Measurements from ENCODE around the gene DDX24.

DNA sequence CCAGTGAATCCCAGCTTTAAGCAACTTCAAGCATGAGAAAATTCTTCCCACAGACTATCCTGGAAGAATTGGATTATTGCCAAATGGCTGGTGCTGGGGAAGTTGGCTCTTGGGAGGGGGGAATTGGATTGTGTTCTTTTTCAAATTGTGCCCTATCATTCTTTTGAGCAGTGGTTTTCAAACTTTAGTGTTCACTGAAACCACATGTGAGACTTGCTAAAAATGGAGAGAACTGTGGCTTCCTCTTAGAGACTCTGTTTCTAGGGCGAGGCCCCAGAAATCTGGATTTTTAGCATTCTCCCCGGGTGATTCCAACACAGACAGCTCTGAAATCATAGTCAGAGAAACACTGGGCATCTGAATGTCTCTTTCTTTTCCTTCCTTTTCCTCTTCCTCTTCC is 69.2 kb downstream of the DDX24 start:
- TF ChIP-seq, protein P1, sequence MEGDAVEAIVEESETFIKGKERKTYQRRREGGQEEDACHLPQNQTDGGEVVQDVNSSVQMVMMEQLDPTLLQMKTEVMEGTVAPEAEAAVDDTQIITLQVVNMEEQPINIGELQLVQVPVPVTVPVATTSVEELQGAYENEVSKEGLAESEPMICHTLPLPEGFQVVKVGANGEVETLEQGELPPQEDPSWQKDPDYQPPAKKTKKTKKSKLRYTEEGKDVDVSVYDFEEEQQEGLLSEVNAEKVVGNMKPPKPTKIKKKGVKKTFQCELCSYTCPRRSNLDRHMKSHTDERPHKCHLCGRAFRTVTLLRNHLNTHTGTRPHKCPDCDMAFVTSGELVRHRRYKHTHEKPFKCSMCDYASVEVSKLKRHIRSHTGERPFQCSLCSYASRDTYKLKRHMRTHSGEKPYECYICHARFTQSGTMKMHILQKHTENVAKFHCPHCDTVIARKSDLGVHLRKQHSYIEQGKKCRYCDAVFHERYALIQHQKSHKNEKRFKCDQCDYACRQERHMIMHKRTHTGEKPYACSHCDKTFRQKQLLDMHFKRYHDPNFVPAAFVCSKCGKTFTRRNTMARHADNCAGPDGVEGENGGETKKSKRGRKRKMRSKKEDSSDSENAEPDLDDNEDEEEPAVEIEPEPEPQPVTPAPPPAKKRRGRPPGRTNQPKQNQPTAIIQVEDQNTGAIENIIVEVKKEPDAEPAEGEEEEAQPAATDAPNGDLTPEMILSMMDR (IDR thresholded peaks at IDR 0.05) = no peak
- no peak for TF ChIP-seq POLR2A (IDR thresholded peaks at IDR 0.05)

Measured in body of pancreas (tissue), 4 donors.